DOHH2 (cell line): ENCODE measurements around the gene IRF2.
A peak's percentile ranks its signal among the peaks of the same experiment; 100 is the strongest.

Experiments
- H3F3A ChIP-seq: fragments of 200-600 bp; sonication (generic), shearing (Covaris generic); 2 replicates; pipeline ENCODE4 v1.6.0; 2016; ENCODE audit warnings: antibody characterized with exemption, mild to moderate bottlenecking; ENCODE audit not compliant: control insufficient read depth, insufficient read depth
- H3K27ac ChIP-seq: fragments of 200-600 bp; sonication (generic); 2 replicates; pipeline ENCODE4 v1.5.1; 2014; ENCODE audit warnings: low read depth, mild to moderate bottlenecking, low read length, moderate library complexity
- H3K27me3 ChIP-seq: fragments of 200-600 bp; sonication (generic); 2 replicates; pipeline ENCODE4 v1.6.1; 2014; ENCODE audit warnings: mild to moderate bottlenecking, low read length, mixed read lengths; ENCODE audit not compliant: control insufficient read depth
- H3K36me3 ChIP-seq: fragments of 200-600 bp; sonication (generic); 2 replicates; pipeline ENCODE4 v1.6.1; 2014; ENCODE audit warnings: mild to moderate bottlenecking, low read length, moderate library complexity, mixed read lengths; ENCODE audit not compliant: control insufficient read depth
- H3K4me1 ChIP-seq: fragments of 200-600 bp; sonication (generic); 2 replicates; pipeline ENCODE4 v1.6.1; 2014; ENCODE audit warnings: mild to moderate bottlenecking, low read length, mixed read lengths; ENCODE audit not compliant: control insufficient read depth
- H3K4me2 ChIP-seq: fragments of 200-600 bp; sonication (generic); 2 replicates; pipeline ENCODE4 v1.6.0; 2014; ENCODE audit warnings: mild to moderate bottlenecking, low read length, moderate library complexity
- H3K4me3 ChIP-seq: fragments of 200-600 bp; sonication (generic); 2 replicates; pipeline ENCODE4 v1.5.1; 2014; ENCODE audit warnings: mild to moderate bottlenecking, low read length, mixed read lengths
- H3K79me2 ChIP-seq: fragments of 200-600 bp; sonication (generic); 2 replicates; pipeline ENCODE4 v1.6.1; 2014; ENCODE audit warnings: mild to moderate bottlenecking, low read length, mixed read lengths; ENCODE audit not compliant: control insufficient read depth
- H3K9me2 ChIP-seq: fragments of 200-600 bp; sonication (generic); replicated peaks from 2 replicates; pipeline ENCODE4 v1.6.1; 2014; ENCODE audit warnings: mild to moderate bottlenecking, low read length, mixed read lengths; ENCODE audit not compliant: control insufficient read depth
- H3K9me3 ChIP-seq: fragments of 200-600 bp; sonication (generic); 2 replicates; pipeline ENCODE4 v1.6.1; 2014; ENCODE audit warnings: antibody characterized with exemption, low read length, mixed read lengths; ENCODE audit not compliant: control insufficient read depth, insufficient read depth
- H4K20me1 ChIP-seq: fragments of 200-600 bp; sonication (generic); 2 replicates; pipeline ENCODE4 v1.6.0; 2014; ENCODE audit warnings: low read depth, mild to moderate bottlenecking, antibody characterized with exemption, low read length, moderate library complexity; ENCODE audit not compliant: control insufficient read depth, insufficient read depth
- CTCF ChIP-seq: fragments of 200-600 bp; sonication (generic); IDR thresholded peaks from one replicate; pipeline ENCODE4 v1.5.1; 2014; ENCODE audit warnings: antibody characterized with exemption, mild to moderate bottlenecking, low read depth, low read length; ENCODE audit not compliant: poor library complexity, severe bottlenecking
- EZH2phosphoT487 ChIP-seq: fragments of 200-600 bp; sonication (generic); IDR thresholded peaks from 2 replicates; pipeline ENCODE4 v1.6.1; 2017; ENCODE audit warnings: borderline replicate concordance, mild to moderate bottlenecking, antibody characterized with exemption, low read length, moderate library complexity, mixed read lengths

The IRF2 gene

DNA sequence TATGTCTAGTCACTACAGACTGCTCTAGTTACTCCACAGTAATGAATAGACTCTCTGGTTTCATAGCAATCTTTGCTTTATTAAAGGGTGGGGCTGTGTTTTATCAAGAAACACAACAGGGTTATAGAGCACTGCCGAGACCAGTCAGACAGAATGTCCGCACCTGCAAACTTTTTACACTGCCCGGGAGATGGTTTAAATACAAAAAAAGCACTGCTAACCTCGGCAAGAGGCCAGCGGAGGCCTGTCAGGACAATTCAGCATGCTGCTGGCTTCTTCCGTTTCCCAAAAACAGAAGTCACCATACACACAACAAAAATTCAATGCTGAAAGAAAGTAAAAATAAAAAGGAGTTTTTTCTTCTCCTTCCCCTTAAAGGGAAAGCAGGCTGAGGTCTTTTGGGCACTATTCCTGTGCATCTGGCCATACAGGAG is 67.4 kb downstream of the IRF2 start:
- Histone ChIP-seq H3K9me3 (no peaks in the 10 kb centered on the region), H3K27me3 (no peaks in the 10 kb centered on the region), H3K36me3 (peaks cover 17% of the 10 kb centered on the region), H4K20me1 (0 out of 2 replicates have a peak, but pooled peaks cover 10% of the 10 kb centered on the region), H3K9me2 (no peaks in the 10 kb centered on the region), H3K79me2 (no peaks in the 10 kb centered on the region), H3K4me3 (peak overlapping the region; percentile 51), H3K4me1 (peaks cover 42% of the 10 kb centered on the region), H3K4me2 (peak overlapping the region; percentile 63), H3F3A (peaks cover 16% of the 10 kb centered on the region), H3K27ac (peak overlapping the region; percentile 64)
- TF ChIP-seq EZH2phosphoT487 (no peak), CTCF (no peak)

DNA sequence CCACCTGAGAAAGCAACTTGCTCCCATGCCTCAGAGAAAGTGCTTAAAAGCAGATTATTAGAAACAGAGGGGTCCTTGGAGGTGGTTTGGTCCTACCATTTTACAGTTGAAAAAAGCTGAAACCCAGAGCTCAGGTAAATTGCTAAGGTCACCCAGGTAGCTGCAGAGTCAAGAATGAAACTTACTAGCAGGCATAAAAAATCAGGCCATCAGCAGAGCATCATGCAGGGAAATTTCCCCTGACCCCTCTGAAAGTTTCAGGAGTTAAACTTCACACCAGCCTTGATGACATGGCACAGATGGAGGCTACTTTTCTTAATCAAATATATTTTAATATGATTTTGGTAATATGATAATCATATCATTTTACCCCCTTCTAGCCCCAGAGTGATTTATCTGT is 70.3 kb downstream of the IRF2 start:
- Histone ChIP-seq H3K9me3 (no peaks in the 10 kb centered on the region), H3F3A (peaks cover 12% of the 10 kb centered on the region), H3K4me3 (no peak overlapping the region), H3K4me2 (no peak overlapping the region), H3K4me1 (peaks cover 28% of the 10 kb centered on the region), H4K20me1 (0 out of 2 replicates have a peak, but pooled peaks cover 4% of the 10 kb centered on the region), H3K27me3 (no peaks in the 10 kb centered on the region), H3K9me2 (no peaks in the 10 kb centered on the region), H3K79me2 (no peaks in the 10 kb centered on the region), H3K36me3 (peaks cover 13% of the 10 kb centered on the region), H3K27ac (no peak overlapping the region)
- TF ChIP-seq CTCF, result no peak
- TF ChIP-seq EZH2phosphoT487, result no peak

DNA sequence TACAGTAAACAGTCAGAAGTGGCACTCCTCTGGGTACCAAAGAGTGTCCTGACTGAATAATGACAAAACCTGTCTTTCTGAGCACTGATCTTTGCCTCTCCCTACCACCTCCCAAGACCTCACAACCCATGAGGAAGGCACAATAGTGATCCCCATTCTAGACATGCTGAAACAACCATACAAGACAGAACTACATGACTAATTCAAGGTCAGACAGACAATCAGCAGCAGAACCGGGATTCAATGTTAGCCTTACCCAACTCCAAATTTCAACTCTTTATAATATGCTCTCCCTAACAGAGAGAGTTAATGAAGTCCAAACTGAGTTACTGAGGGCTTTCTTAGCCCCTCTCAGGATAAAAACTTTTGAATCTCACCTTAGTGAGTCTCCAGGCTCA is 71.0 kb downstream of the IRF2 start:
- no peak overlapping the region for H3K27ac ChIP-seq
- H4K20me1 ChIP-seq, result 0 out of 2 replicates have a peak, but pooled peaks cover 2% of the 10 kb centered on the region
- peaks cover 13% of the 10 kb centered on the region for H3K36me3 ChIP-seq
- no peaks in the 10 kb centered on the region for H3K27me3 ChIP-seq
- H3K4me2 ChIP-seq, result no peak overlapping the region
- H3F3A ChIP-seq, result peaks cover 12% of the 10 kb centered on the region
- no peak for TF ChIP-seq EZH2phosphoT487
- TF ChIP-seq CTCF, result no peak
- no peaks in the 10 kb centered on the region for H3K79me2 ChIP-seq
- peaks cover 21% of the 10 kb centered on the region for H3K4me1 ChIP-seq
- no peaks in the 10 kb centered on the region for H3K9me3 ChIP-seq
- no peaks in the 10 kb centered on the region for H3K9me2 ChIP-seq
- H3K4me3 ChIP-seq, result no peak overlapping the region
